Right atrium auricular region (tissue), 2 donors: Measurements from ENCODE around the gene RFC4. TPM values are rescaled to one million over a fixed set of nuclear protein-coding genes. Genes with fewer than 3 reads are reported as not detected.
A peak's percentile ranks its signal among the peaks of the same experiment; 100 is the strongest.
"Not testable (repeated sequence)": the region's sequence is repeated elsewhere in the genome, so short reads cannot be mapped to it uniquely, and the experiment has no call there.

Experiments
- DNase-seq: peaks from one replicate; pipeline ENCODE4 v3.0.0-alpha.2; 2019; ENCODE audit warnings: low spot score
- H3K27ac ChIP-seq, 2 donors: fragments of 200-600 bp; sonication (generic); 1 replicate in 1 of 2; 2 replicates in 1 of 2; pipeline ENCODE4 v1.5.1; 2016 to 2019
- H3K27me3 ChIP-seq, 2 donors: fragments of 200-600 bp; sonication (generic); one replicate each; pipeline versions ENCODE4 v1.5.1 to v1.6.0; 2017 to 2019
- H3K36me3 ChIP-seq: fragments of 200-600 bp; sonication (generic); one replicate; pipeline ENCODE4 v1.5.1; 2016
- H3K4me1 ChIP-seq, 2 donors: fragments of 200-600 bp; sonication (generic); one replicate each; pipeline versions ENCODE4 v1.5.1 to v1.6.0; 2017 to 2019
- H3K4me3 ChIP-seq, 2 donors: fragments of 200-600 bp; sonication (generic); 1 replicate in 1 of 2; 2 replicates in 1 of 2; pipeline ENCODE4 v1.5.1; 2017 to 2019; ENCODE audit warnings: mild to moderate bottlenecking in 1 of 2, moderate library complexity in 1 of 2
- H3K9me3 ChIP-seq, 2 donors: fragments of 200-600 bp; sonication (generic); one replicate each; pipeline ENCODE4 v1.5.1; 2019
- total RNA-seq, 2 donors: library from RNA; depleted of rRNA; stranded (reverse); fragments of >200 nt; gene quantifications; one replicate each; pipeline ENCODE4 v1.1.0, GENCODE V29; 2016
- TF ChIP-seq, protein P1 (sequence below), 2 donors: fragments of 200-600 bp; sonication (generic); IDR thresholded peaks; one replicate each; pipeline ENCODE4 v1.5.1; 2019; ENCODE audit warnings: antibody characterized with exemption in 2 of 2

Gene RFC4
- total RNA-seq, 2 donors from 2014 or later: 7.2 to 8.9 TPM

DNA sequence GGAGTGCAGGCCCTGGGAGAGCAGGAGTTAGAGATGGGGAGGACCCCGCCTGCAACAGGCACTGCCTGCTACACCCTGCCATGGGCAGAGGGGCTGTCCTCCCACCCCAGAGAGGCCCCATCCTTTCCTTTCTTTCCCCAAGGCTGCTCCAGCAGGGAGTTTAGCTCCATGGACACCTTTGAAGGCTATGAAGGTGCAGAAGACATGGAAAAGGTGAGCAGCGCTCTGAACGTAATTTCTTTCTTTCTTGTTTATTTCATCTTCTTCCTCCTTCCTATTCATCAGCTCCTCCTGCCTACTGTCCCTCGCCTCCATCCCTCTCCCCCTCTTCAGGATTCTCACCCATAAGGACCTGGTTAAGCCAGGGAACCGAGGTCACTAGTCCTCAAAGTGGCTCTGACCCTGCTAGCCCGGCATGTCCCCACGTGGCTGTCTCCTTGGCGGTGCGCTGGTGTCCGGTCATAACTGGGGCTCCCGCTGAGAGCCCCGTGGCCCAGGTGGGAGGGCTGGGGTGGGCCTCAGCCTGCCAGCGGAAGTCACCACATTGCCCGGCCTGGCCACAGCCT lies 20.2 kb upstream of the RFC4 start:
- H3K27ac ChIP-seq: no peak overlapping the region
- peaks cover 6 to 12% of the 10 kb centered on the region in 2 donors for H3K27me3 ChIP-seq
- TF ChIP-seq, protein P1, sequence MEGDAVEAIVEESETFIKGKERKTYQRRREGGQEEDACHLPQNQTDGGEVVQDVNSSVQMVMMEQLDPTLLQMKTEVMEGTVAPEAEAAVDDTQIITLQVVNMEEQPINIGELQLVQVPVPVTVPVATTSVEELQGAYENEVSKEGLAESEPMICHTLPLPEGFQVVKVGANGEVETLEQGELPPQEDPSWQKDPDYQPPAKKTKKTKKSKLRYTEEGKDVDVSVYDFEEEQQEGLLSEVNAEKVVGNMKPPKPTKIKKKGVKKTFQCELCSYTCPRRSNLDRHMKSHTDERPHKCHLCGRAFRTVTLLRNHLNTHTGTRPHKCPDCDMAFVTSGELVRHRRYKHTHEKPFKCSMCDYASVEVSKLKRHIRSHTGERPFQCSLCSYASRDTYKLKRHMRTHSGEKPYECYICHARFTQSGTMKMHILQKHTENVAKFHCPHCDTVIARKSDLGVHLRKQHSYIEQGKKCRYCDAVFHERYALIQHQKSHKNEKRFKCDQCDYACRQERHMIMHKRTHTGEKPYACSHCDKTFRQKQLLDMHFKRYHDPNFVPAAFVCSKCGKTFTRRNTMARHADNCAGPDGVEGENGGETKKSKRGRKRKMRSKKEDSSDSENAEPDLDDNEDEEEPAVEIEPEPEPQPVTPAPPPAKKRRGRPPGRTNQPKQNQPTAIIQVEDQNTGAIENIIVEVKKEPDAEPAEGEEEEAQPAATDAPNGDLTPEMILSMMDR (IDR thresholded peaks at IDR 0.05): no peak

DNA sequence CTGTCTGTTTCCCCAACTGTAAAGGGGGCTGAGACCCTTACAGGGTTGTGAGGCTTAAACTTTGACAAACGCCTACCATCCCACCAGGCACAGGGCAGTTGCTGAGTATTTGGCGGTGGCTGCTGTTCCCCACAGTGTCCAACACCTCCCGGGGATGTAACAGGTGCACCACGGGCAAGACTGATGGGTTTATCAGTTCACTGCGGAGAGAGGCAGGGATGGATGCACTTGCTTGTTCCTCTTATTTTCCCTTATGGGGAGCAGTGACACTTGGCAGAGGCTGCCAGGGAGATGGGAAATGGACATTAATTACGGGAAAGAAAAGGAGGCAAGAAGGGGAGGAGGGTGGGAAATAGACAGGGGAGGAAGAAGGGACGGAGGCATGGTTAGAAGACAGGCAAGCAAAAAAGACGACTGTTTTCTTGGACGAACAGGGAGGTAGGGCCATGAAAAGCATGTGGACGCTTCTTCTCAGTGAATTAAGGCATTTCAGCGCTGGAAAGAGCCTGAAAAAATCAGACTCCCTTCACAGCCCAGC lies 19.7 kb upstream of the RFC4 start:
- Histone ChIP-seq H3K36me3 (no peaks in the 10 kb centered on the region), H3K9me3 (no peaks in the 10 kb centered on the region), H3K4me1 (peaks cover 0 to 25% of the 10 kb centered on the region in 2 donors), H3K27ac (no peak overlapping the region), H3K4me3 (no peak overlapping the region), H3K27me3 (peaks cover 6 to 12% of the 10 kb centered on the region in 2 donors)
- TF ChIP-seq, protein P1 (IDR thresholded peaks at IDR 0.05): no peak
- no peak for DNase-seq

More for the DNA sequence above, 20.2 kb upstream of the RFC4 start:
- Histone ChIP-seq H3K4me1 (peaks cover 0 to 25% of the 10 kb centered on the region in 2 donors), H3K9me3 (no peaks in the 10 kb centered on the region), H3K36me3 (no peaks in the 10 kb centered on the region), H3K4me3 (peak overlapping the region; percentile 53 to 73)
- DNase-seq: no peak

DNA sequence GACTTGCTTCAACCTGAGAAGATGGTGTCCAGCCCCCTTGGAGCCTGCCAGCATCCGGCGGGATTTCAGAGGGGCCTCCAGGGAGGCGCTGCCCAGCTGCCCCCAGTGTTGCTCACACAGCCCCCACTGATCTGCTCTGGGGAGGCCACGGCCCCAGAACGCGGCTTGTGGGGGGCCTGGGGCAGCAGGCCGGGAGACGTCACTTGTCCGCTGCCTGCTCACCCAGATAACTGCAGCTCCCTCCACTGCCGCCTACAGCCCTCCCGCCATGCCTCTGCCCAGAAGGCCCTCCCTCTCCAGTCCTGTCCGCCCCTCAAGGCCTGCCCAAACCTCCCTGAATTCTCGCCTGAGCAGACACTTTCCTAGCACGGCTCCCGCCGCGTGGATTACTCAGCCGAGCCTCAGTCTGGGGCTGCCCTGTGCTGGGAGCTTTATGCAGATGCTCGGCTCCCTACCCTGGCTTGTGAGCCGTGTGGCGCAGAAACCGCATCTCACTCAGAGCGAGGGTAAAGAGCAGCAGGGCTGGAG lies 19.1 kb upstream of the RFC4 start:
- Histone ChIP-seq H3K4me1 (peaks cover 0 to 25% of the 10 kb centered on the region in 2 donors), H3K4me3 (peak overlapping the region in 1 of 2 donors; percentile 7), H3K27me3 (peaks cover 6 to 12% of the 10 kb centered on the region in 2 donors), H3K36me3 (no peaks in the 10 kb centered on the region), H3K9me3 (no peaks in the 10 kb centered on the region), H3K27ac (no peak overlapping the region)
- TF ChIP-seq, protein P1 (IDR thresholded peaks at IDR 0.05): no peak
- no peak for DNase-seq

DNA sequence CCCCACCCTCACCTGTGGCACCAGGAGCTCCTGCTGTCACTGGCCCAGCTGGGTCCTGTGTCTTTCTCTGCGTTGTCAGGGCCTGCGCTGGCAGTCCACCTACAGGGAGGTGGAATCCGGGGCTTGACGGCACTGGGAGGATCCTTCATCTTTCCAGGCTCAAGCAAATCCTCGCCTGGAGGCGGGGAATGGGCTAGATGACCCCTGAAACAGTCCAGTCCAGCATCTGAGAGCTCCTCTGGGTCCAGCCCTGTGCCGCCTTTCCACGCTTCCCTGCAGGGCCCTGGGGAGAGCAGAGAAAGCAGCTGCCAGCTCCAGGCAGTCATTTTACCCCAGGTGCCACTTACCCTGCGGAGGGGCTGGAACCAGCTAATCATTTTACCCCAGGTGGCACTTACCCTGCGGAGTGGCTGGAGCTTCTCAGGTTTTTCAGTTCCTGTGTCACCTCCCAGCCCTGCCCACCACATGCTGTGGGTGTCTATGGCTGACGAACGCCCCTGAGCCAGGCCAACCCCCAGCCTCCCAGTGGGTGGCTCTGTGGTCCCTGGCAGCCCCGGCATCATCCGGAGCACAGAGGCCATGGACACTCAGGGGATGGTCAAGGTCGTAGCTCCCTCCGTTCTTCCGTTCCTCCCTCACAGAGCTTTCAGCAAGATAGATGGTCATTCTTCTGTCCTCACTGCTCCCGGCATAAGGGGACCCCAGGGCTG lies 18.3 kb upstream of the RFC4 start:
- no peak for DNase-seq

DNA sequence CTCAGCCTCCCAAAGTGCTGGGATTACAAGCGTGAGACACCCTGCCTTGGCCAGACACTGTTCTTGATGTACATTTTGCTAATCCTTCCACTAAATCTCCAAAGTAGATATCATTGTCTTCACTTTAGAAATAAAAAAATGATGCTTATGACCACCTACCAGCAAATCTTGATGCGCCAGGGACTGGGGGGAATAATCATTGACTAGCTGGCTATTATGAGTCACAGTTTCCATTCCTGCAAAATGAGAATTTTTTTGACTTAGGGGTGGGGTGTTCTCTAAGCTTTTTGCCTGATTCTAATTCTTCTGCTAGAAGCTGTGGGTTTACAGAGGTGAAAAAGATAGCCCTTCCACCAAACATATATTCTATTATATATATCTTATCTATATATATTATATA lies 17.1 kb upstream of the RFC4 start:
- TF ChIP-seq, protein P1 (IDR thresholded peaks at IDR 0.05): no peak
- DNase-seq: no peak
- peaks cover 0 to 25% of the 10 kb centered on the region in 2 donors for H3K4me1 ChIP-seq
- no peak overlapping the region for H3K4me3 ChIP-seq
- H3K9me3 ChIP-seq: no peaks in the 10 kb centered on the region
- H3K27ac ChIP-seq: no peak overlapping the region
- H3K27me3 ChIP-seq: peaks cover 0 to 5% of the 10 kb centered on the region in 2 donors
- H3K36me3 ChIP-seq: no peaks in the 10 kb centered on the region

More for the DNA sequence above, 18.3 kb upstream of the RFC4 start:
- H3K27ac ChIP-seq: no peak overlapping the region
- H3K27me3 ChIP-seq: peaks cover 6 to 12% of the 10 kb centered on the region in 2 donors
- H3K9me3 ChIP-seq: no peaks in the 10 kb centered on the region
- no peak overlapping the region for H3K4me3 ChIP-seq
- TF ChIP-seq, protein P1 (IDR thresholded peaks at IDR 0.05): no peak
- H3K4me1 ChIP-seq: peaks cover 0 to 25% of the 10 kb centered on the region in 2 donors
- H3K36me3 ChIP-seq: no peaks in the 10 kb centered on the region

DNA sequence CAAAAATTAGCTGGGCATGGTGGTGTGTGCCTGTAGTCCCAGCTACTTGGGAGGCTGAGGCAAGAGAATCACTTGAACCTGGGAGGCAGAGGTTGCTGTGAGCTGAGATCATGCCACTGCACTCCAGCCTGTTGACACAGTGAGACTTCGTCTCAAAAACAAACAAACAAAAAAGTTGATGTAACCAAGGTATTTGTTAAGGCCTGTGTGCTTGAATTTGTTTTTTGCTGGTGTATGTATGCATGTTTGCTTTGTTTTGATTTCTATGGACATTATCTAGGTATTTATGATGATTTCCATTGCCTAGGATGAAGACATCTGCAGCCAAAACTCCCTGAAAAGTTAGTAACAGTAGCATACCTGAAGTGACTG lies 16.1 kb upstream of the RFC4 start:
- not testable (repeated sequence) for H3K4me3 ChIP-seq

More for the DNA sequence above, 16.1 kb upstream of the RFC4 start:
- not testable (repeated sequence) for H3K9me3 ChIP-seq, H3K36me3 ChIP-seq, H3K27me3 ChIP-seq, DNase-seq, H3K27ac ChIP-seq
- H3K4me1 ChIP-seq: peaks cover 0 to 20% of the 10 kb centered on the region in 2 donors
